NCI-H2196 (cell line): ENCODE results near the gene GJB1.
"Not testable (repeated sequence)": the region's sequence is repeated elsewhere in the genome, so short reads cannot be mapped to it uniquely, and the experiment has no call there.

ENCODE experiments used
- DNase-seq: peaks from one replicate; lab custom pipeline; 2025; ENCODE audit not compliant: unreplicated experiment; lab: John Stamatoyannopoulos, UW

The GJB1 gene

GRCh38 chrX:71254092-71254963, 31.3 kb downstream of the GJB1 start, which contains the start of gene ZMYM3:
TSS of gene ZMYM3 (minus strand) at chrX:71254140. CDS start at chrX:71253255, 885 bp downstream.
- DNase-seq = peak; percentile 71

DNA sequence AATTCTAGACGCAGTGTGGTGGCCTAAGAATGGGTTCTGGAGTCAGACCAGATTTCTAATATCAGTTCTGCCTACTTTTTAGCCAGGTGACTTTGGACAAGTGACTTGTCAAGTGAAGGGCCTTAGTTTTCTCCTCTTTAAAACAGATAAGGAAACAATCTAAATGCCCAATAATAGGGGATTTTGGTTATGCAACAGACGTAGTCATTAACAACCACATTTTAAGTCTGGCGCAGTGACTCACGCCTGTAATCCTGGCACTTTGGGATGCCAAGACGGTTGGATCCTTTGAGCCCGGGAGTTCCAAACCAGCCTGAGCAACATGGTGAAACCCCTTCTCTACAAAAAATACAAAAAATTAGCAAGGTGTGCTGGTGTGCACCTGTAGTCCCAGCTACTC, 33.0 kb downstream of the GJB1 start:
- no peak for DNase-seq

- no peak for DNase-seq
Observed at GRCh38 chrX:71256856-71257255, 33.8 kb downstream of the GJB1 start.

DNA sequence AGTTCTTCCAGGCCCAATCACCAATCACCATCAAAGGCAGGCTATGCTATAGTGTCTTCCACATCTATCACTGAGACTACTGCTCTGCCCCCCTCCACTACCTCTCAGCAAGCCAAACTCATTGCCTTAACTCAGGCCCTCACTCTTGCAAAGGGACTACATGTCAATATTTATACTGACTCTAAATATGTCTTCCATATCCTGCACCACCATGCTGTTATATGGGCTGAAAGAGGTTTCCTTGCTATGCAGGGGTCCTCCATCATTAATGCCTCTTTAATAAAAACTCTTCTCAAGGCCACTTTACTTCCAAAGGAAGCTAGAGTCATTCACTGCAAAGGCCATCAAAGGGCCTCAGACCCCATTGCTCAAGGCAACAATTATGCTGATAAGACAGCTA, 45.6 kb downstream of the GJB1 start:
- DNase-seq = not testable (repeated sequence)

- DNase-seq = no peak
Observed at GRCh38 chrX:71269801-71270395, 46.9 kb downstream of the GJB1 start.

GRCh38 chrX:71272313-71272712, 49.3 kb downstream of the GJB1 start:
- DNase-seq = not testable (repeated sequence)
